ENCODE results near the gene CD58.

DNA sequence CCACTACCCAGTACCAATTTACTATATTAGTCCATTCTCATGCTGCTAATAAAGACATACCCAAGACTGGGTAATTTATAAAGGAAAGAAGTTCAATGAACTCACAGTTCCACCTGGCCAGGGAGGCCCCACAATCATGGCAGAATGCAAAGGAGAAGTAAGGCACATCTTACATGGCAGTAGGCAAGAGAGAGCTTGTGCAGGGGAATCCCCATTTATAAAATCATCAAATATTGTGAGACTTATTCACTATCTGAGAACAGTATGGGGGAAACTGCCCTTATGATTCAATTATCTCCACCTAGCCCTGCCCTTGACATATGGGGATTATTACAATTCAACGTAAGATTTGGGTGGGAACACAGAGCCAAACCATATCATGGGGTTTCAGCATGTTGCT lies 6.4 kb downstream of the CD58 start:
- TF ChIP-seq, protein P1, sequence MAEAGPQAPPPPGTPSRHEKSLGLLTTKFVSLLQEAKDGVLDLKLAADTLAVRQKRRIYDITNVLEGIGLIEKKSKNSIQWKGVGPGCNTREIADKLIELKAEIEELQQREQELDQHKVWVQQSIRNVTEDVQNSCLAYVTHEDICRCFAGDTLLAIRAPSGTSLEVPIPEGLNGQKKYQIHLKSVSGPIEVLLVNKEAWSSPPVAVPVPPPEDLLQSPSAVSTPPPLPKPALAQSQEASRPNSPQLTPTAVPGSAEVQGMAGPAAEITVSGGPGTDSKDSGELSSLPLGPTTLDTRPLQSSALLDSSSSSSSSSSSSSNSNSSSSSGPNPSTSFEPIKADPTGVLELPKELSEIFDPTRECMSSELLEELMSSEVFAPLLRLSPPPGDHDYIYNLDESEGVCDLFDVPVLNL (CRISPR knock-in tag; IDR thresholded peaks at IDR 0.05; ENCODE audit: borderline replicate concordance, low read depth) = no peak
- TF ChIP-seq, protein P2, sequence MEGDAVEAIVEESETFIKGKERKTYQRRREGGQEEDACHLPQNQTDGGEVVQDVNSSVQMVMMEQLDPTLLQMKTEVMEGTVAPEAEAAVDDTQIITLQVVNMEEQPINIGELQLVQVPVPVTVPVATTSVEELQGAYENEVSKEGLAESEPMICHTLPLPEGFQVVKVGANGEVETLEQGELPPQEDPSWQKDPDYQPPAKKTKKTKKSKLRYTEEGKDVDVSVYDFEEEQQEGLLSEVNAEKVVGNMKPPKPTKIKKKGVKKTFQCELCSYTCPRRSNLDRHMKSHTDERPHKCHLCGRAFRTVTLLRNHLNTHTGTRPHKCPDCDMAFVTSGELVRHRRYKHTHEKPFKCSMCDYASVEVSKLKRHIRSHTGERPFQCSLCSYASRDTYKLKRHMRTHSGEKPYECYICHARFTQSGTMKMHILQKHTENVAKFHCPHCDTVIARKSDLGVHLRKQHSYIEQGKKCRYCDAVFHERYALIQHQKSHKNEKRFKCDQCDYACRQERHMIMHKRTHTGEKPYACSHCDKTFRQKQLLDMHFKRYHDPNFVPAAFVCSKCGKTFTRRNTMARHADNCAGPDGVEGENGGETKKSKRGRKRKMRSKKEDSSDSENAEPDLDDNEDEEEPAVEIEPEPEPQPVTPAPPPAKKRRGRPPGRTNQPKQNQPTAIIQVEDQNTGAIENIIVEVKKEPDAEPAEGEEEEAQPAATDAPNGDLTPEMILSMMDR (IDR thresholded peaks at IDR 0.05) = no peak
- no peak for TF ChIP-seq CBFB (CRISPR knock-in tag; IDR thresholded peaks at IDR 0.05; ENCODE audit: low read depth)
- TF ChIP-seq NR2C2 (CRISPR knock-in tag; IDR thresholded peaks at IDR 0.05) = no peak
- TF ChIP-seq CREB1 (CRISPR knock-in tag; IDR thresholded peaks at IDR 0.05) = no peak
- no peak for TF ChIP-seq ZNF671 (CRISPR knock-in tag; IDR thresholded peaks at IDR 0.05)
- no peak for TF ChIP-seq ZNF138 (CRISPR knock-in tag; conservative IDR thresholded peaks at IDR 0.05)
- TF ChIP-seq, protein P3, sequence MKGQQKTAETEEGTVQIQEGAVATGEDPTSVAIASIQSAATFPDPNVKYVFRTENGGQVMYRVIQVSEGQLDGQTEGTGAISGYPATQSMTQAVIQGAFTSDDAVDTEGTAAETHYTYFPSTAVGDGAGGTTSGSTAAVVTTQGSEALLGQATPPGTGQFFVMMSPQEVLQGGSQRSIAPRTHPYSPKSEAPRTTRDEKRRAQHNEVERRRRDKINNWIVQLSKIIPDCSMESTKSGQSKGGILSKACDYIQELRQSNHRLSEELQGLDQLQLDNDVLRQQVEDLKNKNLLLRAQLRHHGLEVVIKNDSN (CRISPR knock-in tag; IDR thresholded peaks at IDR 0.05) = no peak
- TF ChIP-seq JAZF1 (CRISPR knock-in tag; IDR thresholded peaks at IDR 0.05) = no peak
- TF ChIP-seq USF2 (CRISPR knock-in tag; IDR thresholded peaks at IDR 0.05) = no peak
